Right atrium auricular region (tissue), 2 donors: ENCODE data around the gene AHCTF1. TPM values are rescaled to one million over a fixed set of nuclear protein-coding genes. Genes with fewer than 3 reads are reported as not detected.
A peak's percentile ranks its signal among the peaks of the same experiment; 100 is the strongest.

Experiments
- DNase-seq: peaks from one replicate; pipeline ENCODE4 v3.0.0-alpha.2; 2019; ENCODE audit warnings: low spot score
- H3K27ac ChIP-seq, 2 donors: fragments of 200-600 bp; sonication (generic); 1 replicate in 1 of 2; 2 replicates in 1 of 2; pipeline ENCODE4 v1.5.1; 2016 to 2019
- H3K27me3 ChIP-seq, 2 donors: fragments of 200-600 bp; sonication (generic); one replicate each; pipeline versions ENCODE4 v1.5.1 to v1.6.0; 2017 to 2019
- H3K36me3 ChIP-seq: fragments of 200-600 bp; sonication (generic); one replicate; pipeline ENCODE4 v1.5.1; 2016
- H3K4me1 ChIP-seq, 2 donors: fragments of 200-600 bp; sonication (generic); one replicate each; pipeline versions ENCODE4 v1.5.1 to v1.6.0; 2017 to 2019
- H3K4me3 ChIP-seq, 2 donors: fragments of 200-600 bp; sonication (generic); 1 replicate in 1 of 2; 2 replicates in 1 of 2; pipeline ENCODE4 v1.5.1; 2017 to 2019; ENCODE audit warnings: mild to moderate bottlenecking in 1 of 2, moderate library complexity in 1 of 2
- H3K9me3 ChIP-seq, 2 donors: fragments of 200-600 bp; sonication (generic); one replicate each; pipeline ENCODE4 v1.5.1; 2019
- total RNA-seq, 2 donors: library from RNA; depleted of rRNA; stranded (reverse); fragments of >200 nt; gene quantifications; one replicate each; pipeline ENCODE4 v1.1.0, GENCODE V29; 2016
- TF ChIP-seq, protein P1 (sequence below), 2 donors: fragments of 200-600 bp; sonication (generic); IDR thresholded peaks; one replicate each; pipeline ENCODE4 v1.5.1; 2019; ENCODE audit warnings: antibody characterized with exemption in 2 of 2

AHCTF1 gene
- total RNA-seq, 2 donors from 2014 or later, result 21.6 to 24.4 TPM

DNA sequence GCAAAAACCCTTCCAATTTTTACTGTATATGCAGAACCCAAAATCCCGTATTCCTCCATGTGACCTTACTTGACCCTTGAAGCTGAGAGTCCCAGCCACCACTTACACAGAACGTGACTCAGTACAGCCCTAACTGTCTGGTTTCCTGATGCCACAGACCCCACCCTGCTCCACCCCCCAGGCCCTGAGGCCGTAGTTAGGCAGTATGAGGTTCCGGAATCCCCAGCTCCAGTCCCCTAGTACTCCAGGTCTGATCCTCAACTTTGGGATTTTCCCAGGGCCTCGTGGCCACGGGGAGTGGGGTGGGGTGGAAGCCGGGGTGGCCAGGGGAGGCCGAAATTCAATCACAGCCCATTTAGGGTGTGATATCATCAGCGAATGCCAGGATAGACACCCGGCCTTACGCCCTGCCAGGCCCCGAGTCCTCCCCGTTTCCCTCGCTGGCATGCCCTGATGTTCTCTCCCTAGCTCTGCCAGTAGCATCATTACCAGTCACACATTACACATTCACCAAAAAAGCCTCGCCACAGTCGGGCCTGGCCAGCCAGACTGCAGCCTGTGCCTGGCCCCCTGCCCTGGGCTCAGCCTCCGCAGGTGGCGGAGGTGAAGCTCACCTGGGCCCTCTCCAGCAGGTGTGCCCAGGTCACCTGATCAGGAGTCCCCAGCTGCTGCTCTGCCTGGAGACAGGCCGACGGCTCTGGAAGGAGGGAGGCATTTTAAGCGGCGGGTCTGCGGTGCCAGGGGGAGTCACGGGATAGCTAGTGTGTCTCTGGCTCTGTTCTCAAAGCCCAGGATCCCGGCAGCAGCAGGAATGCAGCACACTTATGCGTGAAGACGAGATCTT lies 136.7 kb downstream of the AHCTF1 start:
- Histone ChIP-seq H3K27me3 (no peaks in the 10 kb centered on the region), H3K27ac (peak overlapping the region in 1 of 2 donors; percentile 54), H3K4me1 (peaks cover 0 to 12% of the 10 kb centered on the region in 2 donors), H3K9me3 (no peaks in the 10 kb centered on the region), H3K36me3 (no peaks in the 10 kb centered on the region), H3K4me3 (no peak overlapping the region)
- TF ChIP-seq, protein P1, sequence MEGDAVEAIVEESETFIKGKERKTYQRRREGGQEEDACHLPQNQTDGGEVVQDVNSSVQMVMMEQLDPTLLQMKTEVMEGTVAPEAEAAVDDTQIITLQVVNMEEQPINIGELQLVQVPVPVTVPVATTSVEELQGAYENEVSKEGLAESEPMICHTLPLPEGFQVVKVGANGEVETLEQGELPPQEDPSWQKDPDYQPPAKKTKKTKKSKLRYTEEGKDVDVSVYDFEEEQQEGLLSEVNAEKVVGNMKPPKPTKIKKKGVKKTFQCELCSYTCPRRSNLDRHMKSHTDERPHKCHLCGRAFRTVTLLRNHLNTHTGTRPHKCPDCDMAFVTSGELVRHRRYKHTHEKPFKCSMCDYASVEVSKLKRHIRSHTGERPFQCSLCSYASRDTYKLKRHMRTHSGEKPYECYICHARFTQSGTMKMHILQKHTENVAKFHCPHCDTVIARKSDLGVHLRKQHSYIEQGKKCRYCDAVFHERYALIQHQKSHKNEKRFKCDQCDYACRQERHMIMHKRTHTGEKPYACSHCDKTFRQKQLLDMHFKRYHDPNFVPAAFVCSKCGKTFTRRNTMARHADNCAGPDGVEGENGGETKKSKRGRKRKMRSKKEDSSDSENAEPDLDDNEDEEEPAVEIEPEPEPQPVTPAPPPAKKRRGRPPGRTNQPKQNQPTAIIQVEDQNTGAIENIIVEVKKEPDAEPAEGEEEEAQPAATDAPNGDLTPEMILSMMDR (IDR thresholded peaks at IDR 0.05), result no peak
- DNase-seq, result no peak

DNA sequence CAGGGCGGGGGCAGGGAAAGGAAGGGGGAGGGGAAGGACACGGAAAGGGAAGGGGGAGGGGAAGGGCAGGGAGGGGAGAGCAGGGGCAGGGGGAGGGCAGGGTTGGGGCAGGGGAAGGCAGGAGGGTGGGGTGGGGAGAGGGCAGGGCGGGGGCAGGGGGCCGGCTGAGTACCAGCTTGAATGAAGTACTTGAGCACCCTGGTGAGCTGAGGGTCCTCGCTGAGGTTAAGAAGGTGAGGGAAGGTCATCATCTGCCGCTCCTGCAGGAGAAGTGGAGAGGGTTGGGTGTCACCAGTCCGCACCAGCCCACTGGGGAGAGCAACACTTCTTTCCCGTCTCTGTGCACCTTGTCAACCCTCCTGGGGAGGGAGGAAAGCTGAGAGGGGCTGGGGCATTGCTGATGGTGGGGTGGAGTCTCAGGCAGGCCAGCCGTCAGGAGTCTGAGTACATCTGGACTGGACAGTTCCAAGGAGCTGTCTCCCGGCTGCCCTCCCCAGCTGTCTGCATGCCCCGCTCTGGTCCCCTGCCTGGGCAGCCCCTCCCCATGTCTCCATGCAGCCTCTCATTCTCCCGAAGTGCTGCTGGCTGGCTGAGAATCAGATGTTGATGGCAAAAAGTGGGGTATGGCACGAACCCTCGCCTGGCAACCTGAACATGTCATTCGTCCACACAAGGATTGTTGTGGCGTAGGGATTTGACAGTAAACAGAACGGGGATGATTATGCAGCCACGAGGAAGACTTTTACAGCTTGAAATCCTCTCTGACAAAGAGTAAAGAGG lies 137.5 kb downstream of the AHCTF1 start:
- no peaks in the 10 kb centered on the region for H3K9me3 ChIP-seq
- peaks cover 0 to 12% of the 10 kb centered on the region in 2 donors for H3K4me1 ChIP-seq
- TF ChIP-seq, protein P1 (IDR thresholded peaks at IDR 0.05), result no peak
- no peaks in the 10 kb centered on the region for H3K36me3 ChIP-seq
- DNase-seq, result no peak
- no peak overlapping the region for H3K4me3 ChIP-seq
- H3K27me3 ChIP-seq, result no peaks in the 10 kb centered on the region
- H3K27ac ChIP-seq, result peak overlapping the region in 1 of 2 donors; percentile 54

DNA sequence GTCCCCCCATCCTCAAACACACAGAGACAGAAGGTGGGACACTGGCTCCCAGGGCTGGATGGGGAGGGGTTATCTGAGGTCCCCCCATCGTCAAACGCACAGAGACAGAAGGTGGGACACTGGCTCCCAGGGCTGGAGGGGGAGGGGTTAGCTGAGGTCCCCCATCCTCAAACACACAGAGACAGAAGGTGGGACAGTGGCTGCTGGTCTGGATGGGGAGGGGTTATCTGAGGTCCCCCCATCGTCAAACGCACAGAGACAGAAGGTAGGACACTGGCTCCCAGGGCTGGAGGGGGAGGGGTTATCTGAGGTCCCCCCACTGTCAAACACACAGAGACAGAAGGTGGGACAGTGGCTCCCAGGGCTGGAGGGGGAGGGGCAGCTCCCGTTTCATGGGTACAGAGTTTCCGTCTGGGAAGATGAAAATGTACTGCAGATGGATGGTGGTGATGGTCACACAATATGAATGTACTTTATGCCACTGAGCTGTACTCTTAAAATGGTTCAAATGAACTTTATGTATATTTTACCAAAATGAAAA lies 138.3 kb downstream of the AHCTF1 start:
- H3K9me3 ChIP-seq, result no peaks in the 10 kb centered on the region
- no peak overlapping the region for H3K4me3 ChIP-seq
- TF ChIP-seq, protein P1 (IDR thresholded peaks at IDR 0.05), result no peak
- H3K36me3 ChIP-seq, result no peaks in the 10 kb centered on the region
- DNase-seq, result no peak
- no peaks in the 10 kb centered on the region for H3K27me3 ChIP-seq
- peaks cover 0 to 20% of the 10 kb centered on the region in 2 donors for H3K4me1 ChIP-seq
- H3K27ac ChIP-seq, result no peak overlapping the region

DNA sequence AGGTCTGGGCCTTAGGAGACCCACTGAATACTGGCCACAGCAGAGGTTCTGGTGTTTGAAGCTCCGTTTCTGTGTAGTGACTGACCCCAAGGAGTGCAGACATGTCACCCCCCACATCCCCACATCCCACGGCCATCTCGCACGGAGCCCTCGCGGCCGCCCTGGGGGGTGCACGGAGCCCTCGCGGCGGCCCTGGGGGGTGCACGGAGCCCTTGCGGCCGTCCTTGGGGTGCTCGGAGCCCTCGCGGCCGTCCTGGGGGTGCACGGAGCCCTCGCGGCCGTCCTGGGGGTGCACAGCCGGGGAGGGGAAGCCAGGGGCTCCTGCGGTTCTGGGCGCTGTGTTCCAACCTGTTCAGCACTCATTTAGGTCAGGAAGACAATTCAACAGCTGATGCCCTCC lies 139.1 kb downstream of the AHCTF1 start:
- H3K4me1 ChIP-seq, result peaks cover 0 to 20% of the 10 kb centered on the region in 2 donors
- H3K27ac ChIP-seq, result no peak overlapping the region
- no peak overlapping the region for H3K4me3 ChIP-seq
- TF ChIP-seq, protein P1 (IDR thresholded peaks at IDR 0.05), result no peak
- no peaks in the 10 kb centered on the region for H3K9me3 ChIP-seq
- DNase-seq, result no peak
- no peaks in the 10 kb centered on the region for H3K36me3 ChIP-seq
- H3K27me3 ChIP-seq, result no peaks in the 10 kb centered on the region

DNA sequence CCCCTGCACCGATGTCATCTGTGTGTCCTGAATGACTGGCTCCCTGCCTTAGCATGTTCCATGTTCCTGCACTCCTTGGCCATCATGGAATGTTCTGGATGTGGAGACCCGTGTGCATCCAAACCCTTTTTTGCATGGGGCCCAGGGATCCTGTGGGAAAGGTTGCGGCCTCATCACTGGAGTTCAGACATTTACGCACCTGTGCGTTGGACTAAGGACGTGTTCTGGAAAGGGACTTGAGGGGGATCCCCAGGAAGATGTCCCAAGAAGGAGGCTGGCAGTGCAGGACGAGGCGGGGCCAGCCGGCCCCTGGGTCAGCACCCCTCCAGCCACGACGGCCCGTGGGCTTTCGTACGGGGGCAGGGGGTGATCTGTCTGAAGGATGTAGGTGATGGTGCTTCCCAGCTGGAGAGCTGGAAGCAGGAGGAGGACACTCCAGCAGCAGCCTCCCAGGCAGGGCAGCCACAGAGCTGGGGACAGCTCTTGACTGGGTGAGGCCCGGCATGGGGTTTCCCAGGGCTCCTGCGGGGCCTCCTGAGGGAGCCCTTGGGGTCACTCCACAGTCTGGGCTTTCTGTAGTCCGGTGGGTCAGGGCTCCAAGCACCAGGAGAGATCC lies 140.3 kb downstream of the AHCTF1 start:
- peaks cover 0 to 20% of the 10 kb centered on the region in 2 donors for H3K4me1 ChIP-seq
- TF ChIP-seq, protein P1 (IDR thresholded peaks at IDR 0.05), result no peak
- no peak for DNase-seq
- H3K27me3 ChIP-seq, result no peaks in the 10 kb centered on the region
- no peak overlapping the region for H3K4me3 ChIP-seq
- H3K36me3 ChIP-seq, result no peaks in the 10 kb centered on the region
- H3K27ac ChIP-seq, result no peak overlapping the region
- no peaks in the 10 kb centered on the region for H3K9me3 ChIP-seq
